Measurements from ENCODE around the gene CCDC68. TPM values are rescaled to one million over a fixed set of nuclear protein-coding genes. Genes with fewer than 3 reads are reported as not detected.

The CCDC68 gene, protein sequence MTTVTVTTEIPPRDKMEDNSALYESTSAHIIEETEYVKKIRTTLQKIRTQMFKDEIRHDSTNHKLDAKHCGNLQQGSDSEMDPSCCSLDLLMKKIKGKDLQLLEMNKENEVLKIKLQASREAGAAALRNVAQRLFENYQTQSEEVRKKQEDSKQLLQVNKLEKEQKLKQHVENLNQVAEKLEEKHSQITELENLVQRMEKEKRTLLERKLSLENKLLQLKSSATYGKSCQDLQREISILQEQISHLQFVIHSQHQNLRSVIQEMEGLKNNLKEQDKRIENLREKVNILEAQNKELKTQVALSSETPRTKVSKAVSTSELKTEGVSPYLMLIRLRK
- under 1 TPM; 0.05 to 0.40 (median 0.14) TPM for total RNA-seq (2021; fragmentation: NEBNext Ultra II Directional; extraction: Animal tissue kit (Norgen Biotek cat#: 25700))
- long read RNA-seq, partial matches to known transcripts = 0 of 2 reads
- long read RNA-seq, other reads (novel, unspliced or antisense) = 2 of 2 reads

DNA sequence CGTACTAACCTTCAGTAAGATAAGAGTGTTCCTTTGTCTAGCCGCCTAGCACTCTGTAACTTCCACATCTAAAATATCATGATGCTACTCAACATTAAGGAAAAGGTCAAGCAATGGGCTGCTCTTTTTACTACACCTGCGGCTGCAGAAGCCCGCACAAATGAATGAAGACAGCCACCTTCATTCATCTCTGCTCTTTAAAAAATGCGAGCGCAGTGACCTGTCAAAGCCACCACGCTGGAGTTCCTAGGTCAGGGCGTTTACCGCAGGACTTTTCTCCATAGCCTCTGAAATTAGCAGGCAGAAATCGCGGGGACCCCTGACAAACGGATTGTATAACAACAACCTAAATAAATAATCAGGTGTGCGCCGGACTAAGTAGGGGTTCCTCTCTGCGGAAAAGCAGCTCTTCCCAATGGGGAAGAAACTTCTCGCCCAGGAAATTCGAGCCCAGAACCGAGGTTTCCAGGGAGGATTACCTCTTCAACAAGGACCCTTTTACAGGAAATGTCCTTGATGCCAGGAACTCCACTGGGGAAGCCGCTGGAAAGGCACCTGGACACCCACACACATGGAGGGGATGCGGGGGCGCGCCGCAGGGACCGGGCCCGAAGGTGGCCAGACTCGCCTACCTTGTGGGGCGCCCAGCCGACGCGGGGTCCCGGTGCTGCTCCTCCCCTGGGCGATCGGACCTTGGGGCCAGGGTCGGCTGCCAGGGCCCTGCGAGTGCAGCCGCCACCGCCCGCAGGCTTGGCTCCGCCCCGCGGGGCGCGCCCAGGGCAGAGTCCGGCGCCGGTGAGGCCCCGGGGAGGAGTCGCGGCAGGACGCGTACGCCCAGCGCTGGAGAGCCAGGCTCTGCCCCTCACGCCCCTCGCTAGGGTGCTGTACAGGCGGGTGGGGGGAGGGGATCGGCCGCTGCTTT, at the start of gene CCDC68:
Gene CCDC68, minus strand, starts transcription at position 758 of the 922 bp plus-strand sequence. CDS start 16,670 bp downstream, outside the sequence.
- Mint-ChIP-seq H3K27ac (no peak within 1 kb of the TSS), H3K9me3 (no peaks in the 10 kb centered on the region), H3K36me3 (ENCODE audit: low read depth) (no peaks in the 10 kb centered on the region), H3K4me1 (ENCODE audit: low read depth) (no peaks in the 10 kb centered on the region), H3K27me3 (ENCODE audit: insufficient read depth) (peaks cover 12% of the 10 kb centered on the region), H3K4me3 (peak within 1 kb of the TSS; percentile 70)
- no peak for DNase-seq
- TF ChIP-seq, protein P1, sequence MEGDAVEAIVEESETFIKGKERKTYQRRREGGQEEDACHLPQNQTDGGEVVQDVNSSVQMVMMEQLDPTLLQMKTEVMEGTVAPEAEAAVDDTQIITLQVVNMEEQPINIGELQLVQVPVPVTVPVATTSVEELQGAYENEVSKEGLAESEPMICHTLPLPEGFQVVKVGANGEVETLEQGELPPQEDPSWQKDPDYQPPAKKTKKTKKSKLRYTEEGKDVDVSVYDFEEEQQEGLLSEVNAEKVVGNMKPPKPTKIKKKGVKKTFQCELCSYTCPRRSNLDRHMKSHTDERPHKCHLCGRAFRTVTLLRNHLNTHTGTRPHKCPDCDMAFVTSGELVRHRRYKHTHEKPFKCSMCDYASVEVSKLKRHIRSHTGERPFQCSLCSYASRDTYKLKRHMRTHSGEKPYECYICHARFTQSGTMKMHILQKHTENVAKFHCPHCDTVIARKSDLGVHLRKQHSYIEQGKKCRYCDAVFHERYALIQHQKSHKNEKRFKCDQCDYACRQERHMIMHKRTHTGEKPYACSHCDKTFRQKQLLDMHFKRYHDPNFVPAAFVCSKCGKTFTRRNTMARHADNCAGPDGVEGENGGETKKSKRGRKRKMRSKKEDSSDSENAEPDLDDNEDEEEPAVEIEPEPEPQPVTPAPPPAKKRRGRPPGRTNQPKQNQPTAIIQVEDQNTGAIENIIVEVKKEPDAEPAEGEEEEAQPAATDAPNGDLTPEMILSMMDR (IDR thresholded peaks at IDR 0.05) = no peak

DNA sequence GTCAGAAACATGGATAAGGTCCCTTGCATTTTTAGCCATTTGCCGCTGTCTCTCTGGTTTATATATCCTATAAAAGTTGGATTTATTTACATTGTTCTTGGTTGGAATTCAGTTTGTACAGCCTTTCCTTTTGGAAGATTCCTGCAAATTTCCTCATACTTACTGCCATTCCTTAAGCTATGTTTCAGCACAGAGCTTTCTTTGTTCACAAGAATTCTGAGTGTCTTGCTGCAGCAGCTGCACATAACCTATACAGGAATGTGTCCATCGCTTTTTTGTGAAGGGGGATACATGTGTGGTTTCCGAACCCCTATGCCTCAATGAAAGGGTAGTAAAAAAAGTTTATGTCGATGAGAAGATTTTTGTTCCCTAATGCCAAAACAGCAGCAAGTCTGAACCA, 48.3 kb upstream of the CCDC68 start:
- Mint-ChIP-seq H3K27ac (no peak overlapping the region), H3K36me3 (ENCODE audit: low read depth) (no peaks in the 10 kb centered on the region)

DNA sequence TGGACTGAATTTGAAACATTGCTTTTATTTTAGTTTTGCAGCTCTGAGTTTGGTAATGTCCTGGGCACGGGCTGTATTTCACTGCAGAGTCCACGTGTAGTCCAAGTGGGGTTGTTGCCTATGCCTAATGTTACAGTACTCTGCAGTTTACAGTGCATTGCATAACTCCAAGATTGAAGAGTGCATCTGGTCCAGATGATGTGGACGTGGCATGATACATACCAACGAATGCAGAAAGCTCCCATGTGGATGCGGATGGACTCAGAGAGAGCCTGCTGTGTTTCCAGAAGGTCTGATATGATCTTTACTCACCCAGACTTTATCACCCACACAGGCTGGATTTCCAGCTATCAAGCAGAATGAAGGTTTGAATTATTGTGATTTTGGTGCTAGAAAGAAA, 44.4 kb upstream of the CCDC68 start:
- no peaks in the 10 kb centered on the region for H3K36me3 Mint-ChIP-seq (ENCODE audit: low read depth)
- H3K4me3 Mint-ChIP-seq = no peak overlapping the region
- TF ChIP-seq, protein P1 (IDR thresholded peaks at IDR 0.05) = no peak
- H3K27me3 Mint-ChIP-seq (ENCODE audit: insufficient read depth) = no peaks in the 10 kb centered on the region; the same call in none of the 2 replicates
- DNase-seq = no peak
- H3K9me3 Mint-ChIP-seq = no peaks in the 10 kb centered on the region
- H3K4me1 Mint-ChIP-seq (ENCODE audit: low read depth) = no peaks in the 10 kb centered on the region
- no peak overlapping the region for H3K27ac Mint-ChIP-seq

More for the DNA sequence above, 48.3 kb upstream of the CCDC68 start:
- TF ChIP-seq, protein P1 (IDR thresholded peaks at IDR 0.05) = no peak
- H3K27me3 Mint-ChIP-seq (ENCODE audit: insufficient read depth) = peaks cover 2% of the 10 kb centered on the region; the same call in 1 of the 2 replicates
- no peaks in the 10 kb centered on the region for H3K9me3 Mint-ChIP-seq
- H3K4me1 Mint-ChIP-seq (ENCODE audit: low read depth) = no peaks in the 10 kb centered on the region
- DNase-seq = no peak
- H3K4me3 Mint-ChIP-seq = no peak overlapping the region

DNA sequence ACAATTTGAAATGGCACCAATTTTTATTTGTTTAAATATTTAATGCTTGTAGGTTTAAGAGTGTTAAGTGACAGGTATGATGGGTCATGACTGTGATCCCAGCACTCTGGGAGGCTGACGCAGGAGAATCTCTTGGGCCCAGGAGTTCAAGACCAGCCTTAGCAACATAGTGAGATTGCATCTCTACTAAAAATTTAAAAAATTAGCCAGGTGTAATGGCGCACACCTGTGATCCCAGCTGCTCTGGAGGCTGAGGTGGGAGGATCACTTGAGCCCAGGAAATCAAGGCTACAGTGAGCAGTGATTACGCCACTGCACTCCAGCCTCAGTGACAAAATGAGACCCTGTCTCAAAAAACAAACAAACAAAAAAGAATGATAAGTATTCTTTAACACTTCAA, 43.0 kb upstream of the CCDC68 start:
- no peaks in the 10 kb centered on the region for H3K36me3 Mint-ChIP-seq (ENCODE audit: low read depth)
- no peak for DNase-seq

More for the DNA sequence above, 43.0 kb upstream of the CCDC68 start:
- TF ChIP-seq, protein P1 (IDR thresholded peaks at IDR 0.05) = no peak
- H3K9me3 Mint-ChIP-seq = no peaks in the 10 kb centered on the region
- H3K4me1 Mint-ChIP-seq (ENCODE audit: low read depth) = no peaks in the 10 kb centered on the region
- no peak overlapping the region for H3K27ac Mint-ChIP-seq
- H3K4me3 Mint-ChIP-seq = no peak overlapping the region
- H3K27me3 Mint-ChIP-seq (ENCODE audit: insufficient read depth) = no peaks in the 10 kb centered on the region; the same call in none of the 2 replicates
